ENCODE results near the gene CTDSPL2.
"Not testable (repeated sequence)": the region's sequence is repeated elsewhere in the genome, so short reads cannot be mapped to it uniquely, and the experiment has no call there.

The CTDSPL2 gene

DNA sequence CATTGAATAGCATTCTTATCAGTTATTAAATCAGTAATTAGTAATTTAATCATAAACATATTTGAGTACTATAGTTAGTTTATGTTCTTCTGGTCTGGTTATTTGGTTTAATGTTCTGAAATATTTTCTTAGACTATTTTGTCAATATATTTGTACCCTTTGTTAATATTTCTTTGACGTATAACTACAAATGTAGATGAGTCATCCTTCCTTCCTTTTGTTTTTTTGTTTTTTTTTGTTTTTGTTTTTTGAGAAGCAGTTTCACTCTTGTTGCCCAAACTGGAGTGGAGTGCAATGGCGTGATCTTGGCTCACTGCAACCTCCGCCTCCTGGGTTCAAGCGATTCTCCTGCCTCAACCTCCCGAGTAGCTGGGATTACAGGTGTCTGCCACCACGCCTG lies 92.1 kb downstream of the CTDSPL2 start:
- TF ChIP-seq CTCF (conservative IDR thresholded peaks at IDR 0.05), result no peak
- no peak overlapping the region for H3K27ac ChIP-seq

DNA sequence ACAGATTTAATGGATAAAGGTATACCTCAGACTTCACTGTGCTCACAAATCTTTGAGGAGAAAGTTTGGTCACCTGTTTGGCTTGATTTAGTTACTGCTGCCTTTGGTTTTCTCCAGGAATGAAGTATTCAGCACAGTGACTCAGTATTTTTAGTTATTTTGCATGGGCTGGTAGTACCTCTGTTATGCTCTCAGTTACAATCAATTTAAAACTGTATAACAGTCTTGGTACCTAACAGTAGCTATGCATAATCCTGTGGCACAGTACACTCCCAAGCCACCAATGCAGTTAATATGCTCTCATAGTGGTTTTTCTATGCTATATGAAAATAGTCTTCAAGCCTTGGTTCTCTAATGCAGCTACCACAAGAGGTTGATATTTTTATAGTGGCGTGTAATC lies 97.6 kb downstream of the CTDSPL2 start:
- no peak overlapping the region for H3K27ac ChIP-seq
- TF ChIP-seq CTCF (conservative IDR thresholded peaks at IDR 0.05), result no peak

- TF ChIP-seq CTCF (conservative IDR thresholded peaks at IDR 0.05), result no peak
- H3K27ac ChIP-seq, result no peak overlapping the region
These were observed 99.8 kb downstream of the CTDSPL2 start for GRCh38 chr15:44527241-44527640.

GRCh38 chr15:44529864-44530604 lies 102.6 kb downstream of the CTDSPL2 start:
- no peak overlapping the region for H3K27ac ChIP-seq

DNA sequence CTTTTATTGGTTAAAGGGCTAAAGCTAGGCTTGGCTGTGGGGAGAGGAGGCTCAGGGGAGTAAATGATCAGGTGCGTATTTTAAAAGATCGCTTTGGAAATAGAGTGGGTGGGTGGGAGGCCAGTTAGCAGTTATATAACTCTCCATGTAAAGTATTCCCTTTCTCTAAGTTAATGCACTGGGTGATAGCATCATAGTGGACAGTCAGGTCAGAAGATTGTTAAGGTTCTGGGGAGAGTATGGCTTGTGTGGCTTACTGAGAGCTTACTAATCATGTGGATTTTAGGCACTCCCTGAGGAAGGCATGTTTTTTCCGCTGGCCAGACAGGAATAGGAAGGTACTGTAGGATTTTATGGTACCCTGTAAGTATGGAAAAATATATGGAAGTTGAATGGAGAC lies 103.2 kb downstream of the CTDSPL2 start:
- no peak for TF ChIP-seq CTCF (conservative IDR thresholded peaks at IDR 0.05)
- no peak overlapping the region for H3K27ac ChIP-seq

More at GRCh38 chr15:44529864-44530604, 102.6 kb downstream of the CTDSPL2 start:
- no peak for TF ChIP-seq CTCF (conservative IDR thresholded peaks at IDR 0.05)

DNA sequence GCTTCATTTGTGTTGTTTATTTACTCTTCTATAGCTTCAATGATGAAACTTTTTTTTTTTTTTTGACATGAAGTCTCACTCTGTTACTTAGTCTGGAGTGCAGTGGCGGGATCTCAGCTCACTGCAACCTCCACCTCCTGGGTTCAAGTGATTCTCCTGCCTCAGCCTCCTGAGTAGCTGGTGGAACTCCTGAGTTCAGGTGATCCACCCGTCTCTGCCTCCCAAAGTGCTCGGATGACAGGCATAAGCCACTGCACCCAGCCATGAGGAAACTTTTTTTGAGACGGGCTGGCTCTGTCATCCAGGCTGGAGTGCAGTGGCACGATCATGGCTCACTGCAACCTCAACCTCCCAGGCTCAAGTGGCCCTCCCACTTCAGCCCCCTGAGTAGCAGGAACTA lies 104.8 kb downstream of the CTDSPL2 start:
- not testable (repeated sequence) for H3K27ac ChIP-seq

DNA sequence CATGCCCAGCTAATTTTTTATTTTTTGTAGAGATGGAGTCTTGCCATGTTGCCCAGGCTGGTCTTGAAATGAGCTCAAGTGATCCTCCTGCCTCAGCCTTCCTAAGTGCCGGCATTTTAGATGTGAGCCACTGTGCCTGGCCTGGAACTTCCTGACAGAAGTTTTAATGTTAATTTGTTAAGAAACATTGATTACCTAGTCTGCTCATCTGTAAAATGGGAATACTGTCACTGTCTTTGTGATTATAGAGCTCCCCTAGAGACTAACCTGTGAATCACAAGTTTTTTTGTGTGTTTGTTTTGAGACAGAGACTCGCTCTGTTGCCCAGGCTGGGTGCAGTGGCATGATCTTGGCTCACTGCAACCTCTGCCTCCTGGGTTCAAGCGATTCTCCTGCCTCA lies 105.3 kb downstream of the CTDSPL2 start:
- no peak for TF ChIP-seq CTCF (conservative IDR thresholded peaks at IDR 0.05)
- H3K27ac ChIP-seq, result no peak overlapping the region

GRCh38 chr15:44535092-44535491 lies 107.7 kb downstream of the CTDSPL2 start:
- H3K27ac ChIP-seq, result peak overlapping the region; percentile 97
- TF ChIP-seq CTCF (conservative IDR thresholded peaks at IDR 0.05), result no peak
